ENCODE measurements around the gene SKIC2. TPM values are rescaled to one million over a fixed set of nuclear protein-coding genes. Genes with fewer than 3 reads are reported as not detected.
"Not testable (repeated sequence)": the region's sequence is repeated elsewhere in the genome, so short reads cannot be mapped to it uniquely, and the experiment has no call there.

The SKIC2 gene
- total RNA-seq, 1 donor from 2014 or later = 64.2 TPM

DNA sequence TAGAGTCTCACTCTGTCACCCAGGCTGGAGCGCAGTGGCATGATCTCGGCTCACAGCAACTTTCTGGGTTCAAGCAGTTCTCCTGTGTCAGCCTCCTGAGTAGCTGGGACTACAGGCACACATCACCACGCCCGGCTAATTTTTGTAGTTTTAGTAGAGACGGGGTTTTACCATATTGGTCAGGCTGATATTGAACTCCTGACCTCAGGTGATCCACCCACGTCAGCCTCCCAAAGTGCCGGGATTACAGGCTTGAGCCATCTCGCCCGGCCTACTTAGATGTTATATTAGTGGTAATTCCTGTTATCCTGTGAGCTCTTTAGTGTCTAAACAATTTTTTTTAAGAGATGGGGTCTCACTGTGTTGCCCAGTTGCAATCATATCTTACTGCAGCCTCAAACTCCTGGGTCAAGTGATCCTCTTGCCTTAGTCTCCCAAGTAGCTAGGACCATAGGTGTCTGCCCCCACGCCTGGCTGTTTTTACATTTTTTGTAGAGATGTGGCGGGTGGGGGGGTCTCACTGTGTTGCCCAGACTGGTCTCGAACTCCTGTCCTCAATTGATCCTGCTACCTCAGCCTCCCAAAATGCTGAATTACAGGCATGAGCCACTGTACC, 18.9 kb downstream of the SKIC2 start:
- intact Hi-C loops (cut with DNase I) = no loop called here
- no peak overlapping the region for H3K4me3 ChIP-seq
- H3K4me1 ChIP-seq = peaks cover 13% of the 10 kb centered on the region
- DNase-seq (no peak), ATAC-seq (no peak)
- H3K27ac ChIP-seq = no peak overlapping the region
- H3K36me3 ChIP-seq = peaks cover 18% of the 10 kb centered on the region
- TF ChIP-seq, protein P1, sequence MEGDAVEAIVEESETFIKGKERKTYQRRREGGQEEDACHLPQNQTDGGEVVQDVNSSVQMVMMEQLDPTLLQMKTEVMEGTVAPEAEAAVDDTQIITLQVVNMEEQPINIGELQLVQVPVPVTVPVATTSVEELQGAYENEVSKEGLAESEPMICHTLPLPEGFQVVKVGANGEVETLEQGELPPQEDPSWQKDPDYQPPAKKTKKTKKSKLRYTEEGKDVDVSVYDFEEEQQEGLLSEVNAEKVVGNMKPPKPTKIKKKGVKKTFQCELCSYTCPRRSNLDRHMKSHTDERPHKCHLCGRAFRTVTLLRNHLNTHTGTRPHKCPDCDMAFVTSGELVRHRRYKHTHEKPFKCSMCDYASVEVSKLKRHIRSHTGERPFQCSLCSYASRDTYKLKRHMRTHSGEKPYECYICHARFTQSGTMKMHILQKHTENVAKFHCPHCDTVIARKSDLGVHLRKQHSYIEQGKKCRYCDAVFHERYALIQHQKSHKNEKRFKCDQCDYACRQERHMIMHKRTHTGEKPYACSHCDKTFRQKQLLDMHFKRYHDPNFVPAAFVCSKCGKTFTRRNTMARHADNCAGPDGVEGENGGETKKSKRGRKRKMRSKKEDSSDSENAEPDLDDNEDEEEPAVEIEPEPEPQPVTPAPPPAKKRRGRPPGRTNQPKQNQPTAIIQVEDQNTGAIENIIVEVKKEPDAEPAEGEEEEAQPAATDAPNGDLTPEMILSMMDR (IDR thresholded peaks at IDR 0.05) = no peak
- H3K9me3 ChIP-seq = no peaks in the 10 kb centered on the region
- H3K27me3 ChIP-seq (ENCODE audit: low read depth) = no peaks in the 10 kb centered on the region

DNA sequence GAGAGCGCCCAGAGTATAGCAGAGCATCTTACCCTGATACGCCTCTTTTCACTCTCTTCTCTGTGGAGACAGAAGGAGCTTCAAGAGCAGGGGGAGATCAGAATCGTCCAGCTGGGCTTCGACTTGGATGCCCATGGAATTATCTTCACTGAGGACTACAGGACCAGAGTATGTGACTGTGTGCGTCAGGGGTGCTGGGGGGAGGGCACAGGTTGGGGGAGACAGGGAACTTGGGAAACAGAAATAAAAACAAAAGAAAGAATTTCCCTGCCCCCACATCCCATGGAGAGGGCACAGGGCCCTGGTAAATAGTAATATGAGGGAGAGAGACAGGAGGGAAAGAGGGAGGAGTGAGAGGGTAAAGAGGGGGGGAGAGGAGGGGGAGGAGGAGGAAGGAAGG, 19.9 kb downstream of the SKIC2 start:
- Histone ChIP-seq H3K4me1 (peaks cover 5% of the 10 kb centered on the region), H3K27ac (no peak overlapping the region), H3K9me3 (no peaks in the 10 kb centered on the region), H3K4me3 (no peak overlapping the region), H3K27me3 (ENCODE audit: low read depth) (no peaks in the 10 kb centered on the region), H3K36me3 (peaks cover 18% of the 10 kb centered on the region)
- TF ChIP-seq, protein P1 (IDR thresholded peaks at IDR 0.05) = no peak
- intact Hi-C loops (cut with DNase I) = no loop called here
- ATAC-seq = no peak
- DNase-seq = no peak

DNA sequence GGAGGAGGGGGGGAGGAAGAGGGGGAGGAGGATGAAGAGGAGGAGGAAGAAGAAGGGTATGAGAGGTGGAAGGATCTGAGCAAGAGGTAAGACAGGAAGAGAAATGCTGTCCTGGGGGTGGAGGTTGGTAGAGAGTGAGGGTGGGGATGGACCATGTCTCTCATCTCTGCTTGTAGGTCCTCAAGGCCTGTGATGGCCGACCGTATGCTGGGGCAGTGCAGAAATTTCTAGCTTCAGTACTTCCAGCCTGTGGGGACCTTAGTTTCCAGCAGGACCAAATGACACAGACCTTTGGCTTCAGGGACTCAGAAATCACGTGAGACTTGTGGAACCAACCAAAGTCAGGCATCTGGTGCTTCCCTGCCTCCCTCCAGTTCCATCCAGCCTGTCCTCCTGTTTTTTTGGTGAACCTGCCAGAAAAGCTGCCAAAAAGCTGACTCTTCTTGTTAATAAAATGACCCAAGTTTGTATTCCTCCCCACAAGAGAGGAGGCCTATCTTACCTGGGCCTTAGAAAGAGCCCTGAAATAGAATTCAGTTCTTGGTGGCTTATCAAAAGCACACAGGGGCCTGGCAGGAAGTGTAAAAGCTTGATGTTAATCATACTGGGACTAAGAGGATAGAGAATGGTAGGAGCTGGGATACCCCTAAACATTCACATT, 20.4 kb downstream of the SKIC2 start:
- peak; percentile 20 for DNase-seq

DNA sequence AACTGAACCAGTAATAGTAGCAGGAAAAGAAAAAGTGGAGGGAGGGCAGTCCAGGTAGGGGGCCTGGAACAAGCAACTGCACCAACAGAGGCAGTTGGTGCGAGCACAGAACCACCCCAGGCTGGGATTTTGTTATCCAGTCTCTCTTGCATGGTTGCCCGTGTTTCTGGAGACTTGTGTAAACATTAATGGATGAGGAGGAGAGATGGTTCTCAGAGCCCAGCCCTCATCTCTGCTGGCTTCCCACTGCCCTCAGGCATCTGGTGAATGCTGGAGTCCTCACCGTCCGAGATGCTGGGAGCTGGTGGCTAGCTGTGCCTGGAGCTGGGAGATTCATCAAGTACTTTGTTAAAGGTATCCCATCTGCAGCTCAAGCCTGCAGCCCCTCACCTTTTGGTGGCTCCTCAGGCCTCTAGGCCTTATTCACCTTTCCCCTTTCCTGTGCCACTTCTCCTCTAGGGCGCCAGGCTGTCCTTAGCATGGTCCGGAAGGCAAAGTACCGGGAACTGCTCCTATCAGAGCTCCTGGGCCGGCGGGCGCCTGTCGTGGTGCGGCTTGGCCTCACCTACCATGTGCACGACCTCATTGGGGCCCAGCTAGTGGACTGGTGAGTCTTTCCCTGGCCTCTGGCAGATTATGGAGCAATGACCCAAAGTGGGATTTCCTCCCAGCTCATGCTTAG, 21.4 kb downstream of the SKIC2 start:
- H3K9me3 ChIP-seq; DNase-seq; H3K4me1 ChIP-seq; ATAC-seq; H3K27me3 ChIP-seq (ENCODE audit: low read depth); intact Hi-C loops (cut with DNase I); H3K27ac ChIP-seq; H3K4me3 ChIP-seq: not testable (repeated sequence)
- peaks cover 12% of the 10 kb centered on the region for H3K36me3 ChIP-seq

More for the DNA sequence above, 20.4 kb downstream of the SKIC2 start:
- no peaks in the 10 kb centered on the region for H3K27me3 ChIP-seq (ENCODE audit: low read depth)
- no peak overlapping the region for H3K4me3 ChIP-seq
- no peaks in the 10 kb centered on the region for H3K9me3 ChIP-seq
- ATAC-seq = no peak
- peaks cover under 1% of the 10 kb centered on the region for H3K4me1 ChIP-seq
- H3K36me3 ChIP-seq = peaks cover 16% of the 10 kb centered on the region
- TF ChIP-seq, protein P1 (IDR thresholded peaks at IDR 0.05) = no peak
- intact Hi-C loops (cut with DNase I) = no loop called here
- H3K27ac ChIP-seq = no peak overlapping the region

DNA sequence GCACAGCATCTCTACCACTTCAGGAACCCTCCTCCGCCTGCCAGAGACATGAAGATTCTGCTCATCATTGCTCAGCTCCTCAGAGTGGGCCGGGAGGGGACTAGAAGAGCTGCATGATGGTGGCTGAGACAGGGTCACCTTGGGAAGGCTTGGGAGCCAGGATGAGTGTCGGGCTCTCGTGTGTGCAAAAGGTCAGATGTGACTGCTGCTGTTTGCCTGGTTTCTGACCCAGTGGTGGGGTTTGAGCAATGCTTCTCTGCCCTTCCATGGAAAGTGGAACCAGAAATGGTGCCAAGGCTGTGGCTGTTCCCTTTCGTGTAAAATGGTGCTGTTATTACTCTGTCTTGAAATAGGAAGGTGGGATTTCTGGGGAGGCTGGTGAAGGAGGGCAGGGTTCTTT, 22.0 kb downstream of the SKIC2 start:
- H3K4me1 ChIP-seq; H3K27me3 ChIP-seq (ENCODE audit: low read depth); H3K4me3 ChIP-seq; DNase-seq; H3K27ac ChIP-seq; intact Hi-C loops (cut with DNase I); H3K9me3 ChIP-seq: not testable (repeated sequence)
- H3K36me3 ChIP-seq = peaks cover 12% of the 10 kb centered on the region
- ATAC-seq = peak; percentile 28

DNA sequence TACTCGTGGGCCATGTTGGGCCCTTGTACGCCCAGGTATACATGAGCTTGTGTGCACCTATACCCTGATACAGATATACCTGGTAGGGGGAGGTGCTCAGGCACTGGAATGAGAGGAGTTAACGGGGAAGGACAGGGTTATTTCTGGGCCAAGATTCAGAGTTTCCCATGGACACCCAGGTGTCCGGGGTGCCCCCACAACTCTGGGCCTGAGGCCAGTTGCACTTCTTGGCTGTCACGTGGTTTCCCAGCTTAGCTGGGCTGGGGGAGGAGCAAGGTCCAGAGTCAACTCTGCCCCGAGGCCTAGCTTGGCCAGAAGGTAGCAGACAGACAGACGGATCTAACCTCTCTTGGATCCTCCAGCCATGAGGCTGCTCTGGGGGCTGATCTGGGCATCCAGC, 22.8 kb downstream of the SKIC2 start, which contains the start of gene C4A:
TSS of gene C4A (plus strand) at position 314 of the 400 bp plus-strand sequence. CDS start at position 365, 51 bp downstream.
- peaks cover 12% of the 10 kb centered on the region for H3K36me3 ChIP-seq
- H3K27me3 ChIP-seq (ENCODE audit: low read depth); H3K9me3 ChIP-seq; H3K4me3 ChIP-seq; intact Hi-C loops (cut with DNase I); DNase-seq; H3K27ac ChIP-seq; H3K4me1 ChIP-seq: not testable (repeated sequence)
- peak; percentile 79 to 87 for ATAC-seq

DNA sequence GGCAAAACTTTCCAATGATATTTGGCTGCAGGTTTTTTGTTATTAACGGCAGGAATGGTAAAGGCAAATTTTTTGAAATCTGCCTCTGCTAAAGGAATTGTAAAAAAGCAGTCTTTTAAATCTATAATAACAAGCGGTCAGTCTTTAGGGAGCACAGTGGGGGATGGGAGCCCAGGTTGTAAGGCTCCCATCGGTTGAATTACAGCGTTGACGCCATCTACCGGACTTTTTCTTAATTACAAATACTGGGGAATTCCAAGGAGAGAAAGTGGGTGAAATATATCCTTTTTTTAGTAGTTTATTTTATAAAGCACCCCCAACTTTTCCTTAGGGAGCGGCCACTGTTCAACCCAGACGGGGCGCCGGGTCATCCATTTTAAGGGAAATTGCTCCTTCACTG, 30.4 kb downstream of the SKIC2 start:
- H3K9me3 ChIP-seq; intact Hi-C loops (cut with DNase I); H3K36me3 ChIP-seq; H3K27me3 ChIP-seq (ENCODE audit: low read depth); DNase-seq; ATAC-seq; H3K4me1 ChIP-seq; H3K4me3 ChIP-seq; H3K27ac ChIP-seq: not testable (repeated sequence)

DNA sequence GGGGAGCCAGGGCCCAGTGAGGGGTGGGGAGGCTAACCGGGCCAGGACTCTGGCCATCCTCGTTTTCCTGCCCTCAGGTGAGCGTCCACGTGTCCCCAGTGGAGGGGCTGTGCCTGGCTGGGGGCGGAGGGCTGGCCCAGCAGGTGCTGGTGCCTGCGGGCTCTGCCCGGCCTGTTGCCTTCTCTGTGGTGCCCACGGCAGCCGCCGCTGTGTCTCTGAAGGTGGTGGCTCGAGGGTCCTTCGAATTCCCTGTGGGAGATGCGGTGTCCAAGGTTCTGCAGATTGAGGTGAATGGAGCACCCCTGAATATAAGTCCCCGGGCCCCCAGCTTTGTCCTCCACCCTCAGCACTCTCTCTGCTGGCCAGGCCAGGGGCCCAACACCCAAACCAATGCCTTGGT, 35.4 kb downstream of the SKIC2 start:
- H3K9me3 ChIP-seq; H3K27me3 ChIP-seq (ENCODE audit: low read depth); H3K4me1 ChIP-seq; H3K27ac ChIP-seq; intact Hi-C loops (cut with DNase I); H3K4me3 ChIP-seq; H3K36me3 ChIP-seq: not testable (repeated sequence)
- DNase-seq (peak; percentile 10), ATAC-seq (peak in 1 of 2 donors; percentile 3)

DNA sequence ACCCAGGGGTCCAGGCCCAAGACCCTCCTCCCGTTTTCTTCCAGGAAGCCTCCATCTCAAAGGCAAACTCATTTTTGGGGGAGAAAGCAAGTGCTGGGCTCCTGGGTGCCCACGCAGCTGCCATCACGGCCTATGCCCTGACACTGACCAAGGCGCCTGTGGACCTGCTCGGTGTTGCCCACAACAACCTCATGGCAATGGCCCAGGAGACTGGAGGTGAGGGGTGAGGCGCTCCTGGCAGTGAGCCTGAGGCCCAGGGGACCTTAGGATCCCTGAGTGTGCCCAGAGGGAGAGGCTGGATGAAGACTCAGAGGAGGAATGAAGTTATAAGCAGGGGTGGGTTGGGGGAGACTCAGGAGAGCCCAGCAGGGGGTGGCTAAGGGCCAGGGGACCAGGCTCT, 37.4 kb downstream of the SKIC2 start:
- H3K4me1 ChIP-seq = not testable (repeated sequence)
- DNase-seq = peak; percentile 18

DNA sequence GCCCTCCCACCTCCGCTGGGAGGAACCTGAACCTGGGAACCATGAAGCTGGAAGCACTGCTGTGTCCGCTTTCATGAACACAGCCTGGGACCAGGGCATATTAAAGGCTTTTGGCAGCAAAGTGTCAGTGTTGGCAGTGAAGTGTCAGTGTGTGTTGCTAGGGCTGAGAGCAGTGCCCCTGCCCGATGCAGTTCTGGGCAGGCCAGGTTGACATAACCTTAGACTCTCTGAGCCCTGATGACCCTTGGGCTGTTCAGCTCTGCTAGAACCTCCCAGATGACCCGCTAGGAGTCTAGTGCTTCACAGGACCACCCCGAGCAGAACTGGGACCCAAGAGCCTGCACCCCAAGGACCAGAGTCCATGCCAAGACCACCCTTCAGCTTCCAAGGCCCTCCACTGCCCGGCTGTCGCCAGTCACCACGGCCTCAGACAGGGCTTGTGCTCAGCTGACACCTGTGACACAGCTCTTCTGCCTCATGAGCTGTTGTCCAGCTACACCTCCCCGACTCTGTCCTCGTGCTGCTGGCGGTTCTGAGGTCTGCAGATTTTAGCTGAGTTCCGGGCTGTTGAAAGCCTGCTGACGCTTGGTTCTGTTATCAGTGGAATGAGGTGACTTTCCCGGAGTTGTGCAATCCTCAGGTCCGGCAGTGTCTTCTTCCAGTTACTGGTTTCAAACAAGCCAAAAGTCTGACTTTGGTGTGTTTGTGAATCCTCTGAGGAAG, 43.7 kb downstream of the SKIC2 start:
- H3K27me3 ChIP-seq (ENCODE audit: low read depth); H3K27ac ChIP-seq; H3K9me3 ChIP-seq; DNase-seq; H3K36me3 ChIP-seq; H3K4me1 ChIP-seq; H3K4me3 ChIP-seq; intact Hi-C loops (cut with DNase I): not testable (repeated sequence)
- ATAC-seq = peak; percentile 11 to 16

More for the DNA sequence above, 37.4 kb downstream of the SKIC2 start:
- H3K9me3 ChIP-seq; H3K36me3 ChIP-seq; intact Hi-C loops (cut with DNase I); H3K27me3 ChIP-seq (ENCODE audit: low read depth); H3K27ac ChIP-seq; H3K4me3 ChIP-seq; ATAC-seq: not testable (repeated sequence)

Measured in lower lobe of right lung (tissue), 2 donors.